Right lobe of liver (tissue), 4 donors: ENCODE results near the gene NBPF6.

Experiments
- POLR2A ChIP-seq: fragments of 450-650 bp; IDR thresholded peaks from one replicate; pipeline ENCODE4 v1.6.1; 2017; ENCODE audit warnings: antibody characterized with exemption, mild to moderate bottlenecking
- TF ChIP-seq, protein P1 (sequence below), 4 donors: fragments of 200-600 bp in 3 of 4; fragments of 450-650 bp in 1 of 4; IDR thresholded peaks; one replicate each; pipeline versions ENCODE4 v1.5.1 to v1.8.0; 2016 to 2022; ENCODE audit warnings: antibody characterized with exemption in 4 of 4, mild to moderate bottlenecking in 2 of 4
- donor health status: DM: no; HTN: no; CAD: no.
- donor health status: DM: no; HTN: no; CAD: no.
- donor health status: DM: no; HTN: yes; CAD: no.

DNA sequence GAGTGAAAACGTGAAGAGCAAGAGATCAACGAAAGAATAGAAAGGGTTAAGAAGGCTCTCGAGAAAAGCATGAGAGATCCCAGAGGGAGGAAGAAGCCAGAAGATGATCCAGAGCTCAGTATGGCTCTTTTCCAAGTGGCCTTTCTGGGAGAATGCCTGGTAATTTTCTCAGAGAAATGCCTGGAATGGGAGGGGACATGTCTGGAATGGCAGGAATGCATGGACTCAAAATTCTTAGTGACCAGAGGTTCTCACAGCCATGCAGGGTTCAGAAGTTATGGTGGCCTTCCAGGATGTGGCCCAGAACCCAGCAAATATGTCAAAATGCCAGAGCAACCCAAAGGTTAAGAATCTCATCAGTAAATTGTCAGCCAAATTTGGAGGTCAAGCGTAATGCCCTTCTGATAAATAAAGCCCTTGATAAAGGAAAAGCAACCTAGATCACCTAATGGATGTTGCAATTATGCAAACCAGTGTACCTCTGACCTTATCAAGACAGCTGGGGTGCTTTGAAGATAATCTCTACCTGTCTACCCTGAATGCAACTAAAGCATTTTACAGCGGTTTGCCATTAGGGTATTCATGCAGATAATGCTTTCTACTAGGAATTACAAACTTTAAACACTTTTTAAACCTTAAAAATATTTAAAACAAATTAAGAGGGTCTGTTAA, 53.1 kb downstream of the NBPF6 start:
- no peak for TF ChIP-seq POLR2A
- TF ChIP-seq, protein P1, sequence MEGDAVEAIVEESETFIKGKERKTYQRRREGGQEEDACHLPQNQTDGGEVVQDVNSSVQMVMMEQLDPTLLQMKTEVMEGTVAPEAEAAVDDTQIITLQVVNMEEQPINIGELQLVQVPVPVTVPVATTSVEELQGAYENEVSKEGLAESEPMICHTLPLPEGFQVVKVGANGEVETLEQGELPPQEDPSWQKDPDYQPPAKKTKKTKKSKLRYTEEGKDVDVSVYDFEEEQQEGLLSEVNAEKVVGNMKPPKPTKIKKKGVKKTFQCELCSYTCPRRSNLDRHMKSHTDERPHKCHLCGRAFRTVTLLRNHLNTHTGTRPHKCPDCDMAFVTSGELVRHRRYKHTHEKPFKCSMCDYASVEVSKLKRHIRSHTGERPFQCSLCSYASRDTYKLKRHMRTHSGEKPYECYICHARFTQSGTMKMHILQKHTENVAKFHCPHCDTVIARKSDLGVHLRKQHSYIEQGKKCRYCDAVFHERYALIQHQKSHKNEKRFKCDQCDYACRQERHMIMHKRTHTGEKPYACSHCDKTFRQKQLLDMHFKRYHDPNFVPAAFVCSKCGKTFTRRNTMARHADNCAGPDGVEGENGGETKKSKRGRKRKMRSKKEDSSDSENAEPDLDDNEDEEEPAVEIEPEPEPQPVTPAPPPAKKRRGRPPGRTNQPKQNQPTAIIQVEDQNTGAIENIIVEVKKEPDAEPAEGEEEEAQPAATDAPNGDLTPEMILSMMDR (IDR thresholded peaks at IDR 0.05): no peak
